Stimulated activated CD4-positive, alpha-beta T cell treated with anti-CD3 and anti-CD28 coated beads, Interleukin-12 subunit alpha, Interleukin-12 subunit beta, amount 100 ng/mL, for 48 hours (primary cell): ENCODE data around the gene C16orf89.
A peak's percentile ranks its signal among the peaks of the same experiment; 100 is the strongest.
"Not testable (repeated sequence)": the region's sequence is repeated elsewhere in the genome, so short reads cannot be mapped to it uniquely, and the experiment has no call there.

ENCODE experiments used
- DNase-seq, 3 donors: peaks; one replicate each; pipeline ENCODE4 v3.0.0-alpha.2; 2020; ENCODE audit warnings: low read depth in 2 of 3, low spot score in 1 of 3

Gene C16orf89

GRCh38 chr16:5065813-5066212 is at the start of gene C16orf89:
C16orf89 (minus strand) TSS chr16:5065956; CDS start chr16:5065908, 48 bp downstream.
- no peak for DNase-seq

GRCh38 chr16:5110933-5111332 is 45.2 kb upstream of the C16orf89 start:
- DNase-seq, result not testable (repeated sequence)

- DNase-seq, result no peak
Measured at GRCh38 chr16:5108505-5109158, 42.9 kb upstream of the C16orf89 start.

GRCh38 chr16:5105039-5105438 is 39.3 kb upstream of the C16orf89 start:
- not testable (repeated sequence) for DNase-seq

GRCh38 chr16:5103296-5104032 is 37.7 kb upstream of the C16orf89 start:
- not testable (repeated sequence) for DNase-seq

- not testable (repeated sequence) for DNase-seq
Measured at GRCh38 chr16:5099174-5099573, 33.4 kb upstream of the C16orf89 start.

GRCh38 chr16:5098221-5099159 is 32.7 kb upstream of the C16orf89 start:
- DNase-seq, result peak; percentile 48 to 62 (median 50)

- DNase-seq, result peak; percentile 94 to 96 (median 95)
Measured at GRCh38 chr16:5097470-5098220, 31.9 kb upstream of the C16orf89 start, which contains the start of gene EEF2KMT. EEF2KMT (minus strand) TSS chr16:5097795; CDS start chr16:5097739, 56 bp downstream.

- DNase-seq, result peak; percentile 12 to 15 (median 12)
Measured at GRCh38 chr16:5097061-5097469, 31.3 kb upstream of the C16orf89 start.

GRCh38 chr16:5096437-5097060 is 30.8 kb upstream of the C16orf89 start:
- not testable (repeated sequence) for DNase-seq

GRCh38 chr16:5095145-5095830 is 29.5 kb upstream of the C16orf89 start:
- not testable (repeated sequence) for DNase-seq

- DNase-seq, result not testable (repeated sequence)
Measured at GRCh38 chr16:5093746-5094145, 28.0 kb upstream of the C16orf89 start.

- DNase-seq, result not testable (repeated sequence)
Measured at GRCh38 chr16:5093081-5093480, 27.3 kb upstream of the C16orf89 start.

- not testable (repeated sequence) for DNase-seq
Measured at GRCh38 chr16:5090592-5090991, 24.8 kb upstream of the C16orf89 start.

- DNase-seq, result not testable (repeated sequence)
Measured at GRCh38 chr16:5089911-5090555, 24.3 kb upstream of the C16orf89 start.

GRCh38 chr16:5088936-5089335 is 23.2 kb upstream of the C16orf89 start:
- not testable (repeated sequence) for DNase-seq

GRCh38 chr16:5088086-5088790 is 22.5 kb upstream of the C16orf89 start:
- DNase-seq, result not testable (repeated sequence)

- not testable (repeated sequence) for DNase-seq
Measured at GRCh38 chr16:5085716-5086115, 20.0 kb upstream of the C16orf89 start.
